Smooth muscle cell (in vitro differentiated cells): ENCODE results near the gene MYO18B. TPM values are rescaled to one million over a fixed set of nuclear protein-coding genes. Genes with fewer than 3 reads are reported as not detected.

Experiments
- DNase-seq: peaks from one replicate; lab custom pipeline; 2025; ENCODE audit not compliant: unreplicated experiment; lab: John Stamatoyannopoulos, UW
- H2AFZ ChIP-seq: fragments of 200-600 bp; sonication (generic); 2 replicates; pipeline ENCODE4 v1.6.0; 2016; ENCODE audit warnings: antibody characterized with exemption, low read depth, mild to moderate bottlenecking
- H3F3A ChIP-seq: fragments of 200-600 bp; sonication (generic); 2 replicates; pipeline ENCODE4 v1.6.0; 2017; ENCODE audit warnings: antibody characterized with exemption, low read depth
- H3K27ac ChIP-seq: fragments of 200-600 bp; sonication (generic); 2 replicates; pipeline ENCODE4 v1.5.1; 2016; ENCODE audit warnings: low read depth, mild to moderate bottlenecking
- H3K27me3 ChIP-seq: fragments of 200-600 bp; sonication (generic); 2 replicates; pipeline ENCODE4 v1.6.1; 2016; ENCODE audit warnings: low read depth, mild to moderate bottlenecking
- H3K36me3 ChIP-seq: fragments of 200-600 bp; sonication (generic); 2 replicates; pipeline ENCODE4 v1.5.1; 2016; ENCODE audit warnings: low read depth
- H3K4me1 ChIP-seq: fragments of 200-600 bp; sonication (generic); 2 replicates; pipeline ENCODE4 v1.5.1; 2016; ENCODE audit warnings: low read depth
- H3K4me2 ChIP-seq: fragments of 200-600 bp; sonication (generic); 2 replicates; pipeline ENCODE4 v1.6.0; 2016; ENCODE audit warnings: mild to moderate bottlenecking
- H3K4me3 ChIP-seq: fragments of 200-600 bp; sonication (generic); 2 replicates; pipeline ENCODE4 v1.5.1; 2016; ENCODE audit warnings: mild to moderate bottlenecking
- H3K79me2 ChIP-seq: fragments of 200-600 bp; sonication (generic); 2 replicates; pipeline ENCODE4 v1.6.0; 2016; ENCODE audit warnings: low read depth, mild to moderate bottlenecking
- H3K9ac ChIP-seq: fragments of 200-600 bp; sonication (generic); 2 replicates; pipeline ENCODE4 v1.6.0; 2016; ENCODE audit warnings: low read depth
- H3K9me3 ChIP-seq: fragments of 200-600 bp; sonication (generic); replicated peaks from 2 replicates; pipeline ENCODE4 v1.5.1; 2016; ENCODE audit warnings: low read depth
- H4K20me1 ChIP-seq: fragments of 200-600 bp; sonication (generic); 2 replicates; pipeline ENCODE4 v1.6.0; 2016; ENCODE audit warnings: low read depth
- WGBS: methylation state at CpG from one replicate; pipeline ENCODE4 v1.1.7; 2016; ENCODE audit warnings: low lambda C conversion rate; 5-methylcytosine and 5-hydroxymethylcytosine counted together
- polyA plus RNA-seq: library from polyadenylated mRNA; unstranded; fragments of >200 nt; fragmentation: Nextera tagmentation; extraction: Ambion mirVana; gene quantifications from 2 replicates; pipeline ENCODE4 v1.2.1, GENCODE V29; 2016
- total RNA-seq: library from RNA; depleted of rRNA; stranded (reverse); fragments of >200 nt; gene quantifications from 2 replicates; pipeline ENCODE4 v1.2.3, GENCODE V29; 2014
- TF ChIP-seq, protein P1 (sequence below): fragments of 200-600 bp; sonication (generic); IDR thresholded peaks from 2 replicates; pipeline ENCODE4 v1.5.1; 2017; ENCODE audit warnings: borderline replicate concordance, mild to moderate bottlenecking, antibody characterized with exemption; ENCODE audit not compliant: insufficient read depth, poor library complexity, severe bottlenecking

MYO18B gene
- total and polyA plus RNA-seq, 2 experiments from 2014 or later, result 0.13 to 1.2 TPM

DNA sequence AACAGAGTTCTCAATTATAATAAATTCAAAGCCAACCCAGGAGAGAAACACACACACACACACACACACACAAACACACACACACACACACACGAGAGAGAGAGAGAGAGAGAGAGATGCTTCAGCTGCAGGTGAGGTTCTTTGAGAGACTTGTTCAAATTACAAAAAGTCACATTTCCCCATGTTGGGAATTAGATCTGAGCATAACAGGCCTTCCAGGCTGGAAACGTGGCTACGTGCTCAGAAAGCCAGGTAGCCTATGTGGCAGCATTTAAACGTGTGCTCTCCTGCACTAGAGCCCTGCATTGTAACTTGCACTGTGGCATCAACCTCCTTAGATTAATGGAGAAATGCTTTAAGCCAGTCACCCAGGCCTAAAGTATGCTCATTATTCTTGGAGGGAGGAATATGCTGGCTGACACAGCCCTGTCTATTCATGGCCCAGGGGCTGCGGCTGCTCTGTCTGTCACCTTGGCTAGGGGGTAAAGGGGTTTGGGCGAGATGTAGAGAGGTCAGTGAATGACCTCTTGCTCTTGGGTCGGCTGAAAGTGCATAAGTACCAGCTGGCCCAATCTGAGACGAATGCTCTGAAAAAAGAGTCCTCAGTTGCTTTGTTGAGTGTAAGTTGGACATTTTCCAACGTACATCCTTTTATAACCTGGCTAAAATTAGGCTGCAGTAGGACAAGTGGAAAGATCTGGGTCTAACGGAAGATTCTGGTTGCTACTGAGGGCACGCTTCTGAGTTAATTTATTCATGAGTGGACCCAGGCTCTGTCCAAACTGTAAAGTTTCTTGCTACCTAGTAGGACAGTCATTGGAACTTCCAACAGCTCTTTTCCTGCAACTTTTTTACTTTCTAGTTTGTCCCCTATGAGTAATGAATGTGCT, 256.1 kb downstream of the MYO18B start:
- 79% methylated on average over 11 of the region's 11 CpGs for WGBS
- no peaks in the 10 kb centered on the region for H3F3A ChIP-seq
- H2AFZ ChIP-seq, result no peak overlapping the region
- H3K79me2 ChIP-seq, result no peaks in the 10 kb centered on the region
- H3K9me3 ChIP-seq, result no peaks in the 10 kb centered on the region
- H3K27me3 ChIP-seq, result peaks cover 11% of the 10 kb centered on the region
- H3K4me1 ChIP-seq, result no peaks in the 10 kb centered on the region
- no peaks in the 10 kb centered on the region for H3K36me3 ChIP-seq
- DNase-seq, result no peak
- H3K4me2 ChIP-seq, result no peak overlapping the region
- no peak overlapping the region for H3K9ac ChIP-seq
- TF ChIP-seq, protein P1, sequence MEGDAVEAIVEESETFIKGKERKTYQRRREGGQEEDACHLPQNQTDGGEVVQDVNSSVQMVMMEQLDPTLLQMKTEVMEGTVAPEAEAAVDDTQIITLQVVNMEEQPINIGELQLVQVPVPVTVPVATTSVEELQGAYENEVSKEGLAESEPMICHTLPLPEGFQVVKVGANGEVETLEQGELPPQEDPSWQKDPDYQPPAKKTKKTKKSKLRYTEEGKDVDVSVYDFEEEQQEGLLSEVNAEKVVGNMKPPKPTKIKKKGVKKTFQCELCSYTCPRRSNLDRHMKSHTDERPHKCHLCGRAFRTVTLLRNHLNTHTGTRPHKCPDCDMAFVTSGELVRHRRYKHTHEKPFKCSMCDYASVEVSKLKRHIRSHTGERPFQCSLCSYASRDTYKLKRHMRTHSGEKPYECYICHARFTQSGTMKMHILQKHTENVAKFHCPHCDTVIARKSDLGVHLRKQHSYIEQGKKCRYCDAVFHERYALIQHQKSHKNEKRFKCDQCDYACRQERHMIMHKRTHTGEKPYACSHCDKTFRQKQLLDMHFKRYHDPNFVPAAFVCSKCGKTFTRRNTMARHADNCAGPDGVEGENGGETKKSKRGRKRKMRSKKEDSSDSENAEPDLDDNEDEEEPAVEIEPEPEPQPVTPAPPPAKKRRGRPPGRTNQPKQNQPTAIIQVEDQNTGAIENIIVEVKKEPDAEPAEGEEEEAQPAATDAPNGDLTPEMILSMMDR, result no peak
- no peak overlapping the region for H3K27ac ChIP-seq
- H4K20me1 ChIP-seq, result no peaks in the 10 kb centered on the region
- H3K4me3 ChIP-seq, result no peak overlapping the region

DNA sequence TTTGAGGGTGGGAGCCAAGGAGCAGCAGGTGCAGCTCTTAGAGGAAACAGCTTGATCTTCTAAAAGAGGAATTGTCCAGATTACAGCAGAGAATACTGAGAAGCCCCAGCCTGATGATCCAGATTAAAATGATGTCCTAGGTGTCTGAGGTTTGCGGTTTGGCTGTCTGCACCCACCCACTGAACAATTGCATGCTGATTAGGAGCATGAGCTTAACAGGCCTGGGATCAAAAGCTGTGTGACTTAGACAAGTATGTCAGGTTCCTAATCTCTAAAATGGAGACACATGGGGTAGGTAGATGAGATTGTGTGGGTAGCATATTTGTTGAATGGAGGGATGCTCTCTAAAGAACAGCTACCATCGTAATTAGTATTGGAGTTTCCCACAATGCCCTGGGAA, 260.5 kb downstream of the MYO18B start:
- H3K27me3 ChIP-seq, result no peaks in the 10 kb centered on the region
- no peak for DNase-seq
- H3F3A ChIP-seq, result no peaks in the 10 kb centered on the region
- H3K79me2 ChIP-seq, result no peaks in the 10 kb centered on the region
- H3K9ac ChIP-seq, result no peak overlapping the region
- no peaks in the 10 kb centered on the region for H4K20me1 ChIP-seq
- TF ChIP-seq, protein P1, result no peak
- WGBS, result 92% methylated on average over 2 of the region's 2 CpGs
- no peak overlapping the region for H3K4me2 ChIP-seq
- no peaks in the 10 kb centered on the region for H3K36me3 ChIP-seq
- no peak overlapping the region for H3K4me3 ChIP-seq
- H3K4me1 ChIP-seq, result no peaks in the 10 kb centered on the region
- H3K9me3 ChIP-seq, result no peaks in the 10 kb centered on the region
- no peak overlapping the region for H2AFZ ChIP-seq
- H3K27ac ChIP-seq, result no peak overlapping the region

DNA sequence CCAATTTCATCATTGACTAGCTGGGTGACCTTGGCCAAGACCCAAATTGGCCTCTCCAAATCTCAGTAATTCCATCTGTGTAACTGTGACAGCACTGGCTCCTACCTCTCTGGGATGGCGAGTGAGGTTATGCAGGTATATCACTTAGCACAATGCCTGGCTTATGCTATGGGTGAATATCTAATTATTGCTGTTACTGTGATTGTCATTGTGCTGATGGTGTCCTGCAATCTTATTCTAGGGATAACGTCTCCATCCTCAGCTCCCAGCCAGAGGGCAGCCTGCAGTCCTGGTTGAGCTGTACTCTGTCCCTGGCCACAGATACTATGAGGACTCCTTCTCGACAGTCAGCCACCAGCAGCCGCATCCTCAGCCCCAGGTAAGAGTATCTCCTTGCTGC, 262.5 kb downstream of the MYO18B start:
- no peak overlapping the region for H2AFZ ChIP-seq
- H3K27ac ChIP-seq, result no peak overlapping the region
- no peaks in the 10 kb centered on the region for H3K9me3 ChIP-seq
- H3K79me2 ChIP-seq, result no peaks in the 10 kb centered on the region
- H3K27me3 ChIP-seq, result peaks cover 5% of the 10 kb centered on the region
- no peaks in the 10 kb centered on the region for H4K20me1 ChIP-seq
- H3K4me2 ChIP-seq, result no peak overlapping the region
- no peaks in the 10 kb centered on the region for H3F3A ChIP-seq
- TF ChIP-seq, protein P1, result no peak
- 89% methylated on average over 4 of the region's 4 CpGs for WGBS
- DNase-seq, result no peak
- H3K4me3 ChIP-seq, result no peak overlapping the region
- H3K4me1 ChIP-seq, result no peaks in the 10 kb centered on the region
- no peak overlapping the region for H3K9ac ChIP-seq
- no peaks in the 10 kb centered on the region for H3K36me3 ChIP-seq

DNA sequence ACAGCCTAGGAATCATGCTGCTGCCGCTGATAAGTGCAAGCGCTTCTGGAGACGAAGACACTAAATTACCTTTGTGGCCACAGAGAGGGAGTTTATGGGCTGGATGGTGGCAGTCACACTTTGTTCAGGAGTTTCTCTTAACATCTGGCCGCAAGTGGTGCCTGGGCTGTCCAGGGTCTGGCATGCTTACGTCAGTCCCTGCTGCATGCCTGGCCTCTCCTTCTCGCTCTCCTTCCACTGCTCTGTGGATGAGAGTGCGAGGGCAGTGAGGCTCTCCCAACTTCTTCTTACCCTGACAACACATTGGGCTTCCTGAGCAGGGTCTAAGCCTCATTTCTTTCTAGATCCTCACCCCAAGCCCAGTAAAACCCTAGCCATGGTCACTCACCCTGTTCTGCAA, 266.6 kb downstream of the MYO18B start:
- Histone ChIP-seq H3K36me3 (no peaks in the 10 kb centered on the region), H3K79me2 (no peaks in the 10 kb centered on the region), H3K27me3 (peaks cover 5% of the 10 kb centered on the region), H3F3A (no peaks in the 10 kb centered on the region), H4K20me1 (no peaks in the 10 kb centered on the region), H3K9me3 (no peaks in the 10 kb centered on the region), H3K4me3 (no peak overlapping the region), H3K9ac (no peak overlapping the region), H3K4me1 (no peaks in the 10 kb centered on the region), H2AFZ (no peak overlapping the region), H3K4me2 (no peak overlapping the region), H3K27ac (no peak overlapping the region)
- TF ChIP-seq, protein P1, result no peak
- WGBS, result 59% methylated on average over 7 of the region's 7 CpGs
- no peak for DNase-seq
